OCI-LY1 (cell line): ENCODE data around the gene ITPK1.

Experiments
- EZH2 ChIP-seq: fragments of 200-600 bp; sonication (generic), shearing (Covaris generic); IDR thresholded peaks from 2 replicates; pipeline ENCODE4 v1.8.0; 2017; ENCODE audit warnings: borderline replicate concordance, mixed run types, mild to moderate bottlenecking, antibody characterized with exemption, low read length, moderate library complexity, mixed read lengths
- TF ChIP-seq, protein P1 (sequence below): fragments of 200-600 bp; sonication (generic), shearing (Covaris generic); IDR thresholded peaks from 2 replicates; pipeline ENCODE4 v1.5.1; 2017; ENCODE audit warnings: mild to moderate bottlenecking, antibody characterized with exemption, low read length, moderate library complexity, mixed read lengths

- TF ChIP-seq, protein P1, sequence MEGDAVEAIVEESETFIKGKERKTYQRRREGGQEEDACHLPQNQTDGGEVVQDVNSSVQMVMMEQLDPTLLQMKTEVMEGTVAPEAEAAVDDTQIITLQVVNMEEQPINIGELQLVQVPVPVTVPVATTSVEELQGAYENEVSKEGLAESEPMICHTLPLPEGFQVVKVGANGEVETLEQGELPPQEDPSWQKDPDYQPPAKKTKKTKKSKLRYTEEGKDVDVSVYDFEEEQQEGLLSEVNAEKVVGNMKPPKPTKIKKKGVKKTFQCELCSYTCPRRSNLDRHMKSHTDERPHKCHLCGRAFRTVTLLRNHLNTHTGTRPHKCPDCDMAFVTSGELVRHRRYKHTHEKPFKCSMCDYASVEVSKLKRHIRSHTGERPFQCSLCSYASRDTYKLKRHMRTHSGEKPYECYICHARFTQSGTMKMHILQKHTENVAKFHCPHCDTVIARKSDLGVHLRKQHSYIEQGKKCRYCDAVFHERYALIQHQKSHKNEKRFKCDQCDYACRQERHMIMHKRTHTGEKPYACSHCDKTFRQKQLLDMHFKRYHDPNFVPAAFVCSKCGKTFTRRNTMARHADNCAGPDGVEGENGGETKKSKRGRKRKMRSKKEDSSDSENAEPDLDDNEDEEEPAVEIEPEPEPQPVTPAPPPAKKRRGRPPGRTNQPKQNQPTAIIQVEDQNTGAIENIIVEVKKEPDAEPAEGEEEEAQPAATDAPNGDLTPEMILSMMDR: no peak
- no peak for TF ChIP-seq EZH2
Observed at GRCh38 chr14:92997343-92998061, 118.2 kb downstream of the ITPK1 start.
